Astrocyte (in vitro differentiated cells and primary cell): Measurements from ENCODE around the gene DIP2B.

Source experiments
- EZH2 ChIP-seq: IDR thresholded peaks from 2 replicates; pipeline ENCODE4 v1.6.1; 2012; ENCODE audit warnings: mild to moderate bottlenecking, low read length, inconsistent platforms; ENCODE audit not compliant: insufficient read depth
- TF ChIP-seq, protein P1 (sequence below): IDR thresholded peaks from 2 replicates; pipeline ENCODE4 v1.5.1; 2011; ENCODE audit warnings: low read depth, mild to moderate bottlenecking, inconsistent platforms, low read length, moderate library complexity; ENCODE audit not compliant: insufficient read depth

DNA sequence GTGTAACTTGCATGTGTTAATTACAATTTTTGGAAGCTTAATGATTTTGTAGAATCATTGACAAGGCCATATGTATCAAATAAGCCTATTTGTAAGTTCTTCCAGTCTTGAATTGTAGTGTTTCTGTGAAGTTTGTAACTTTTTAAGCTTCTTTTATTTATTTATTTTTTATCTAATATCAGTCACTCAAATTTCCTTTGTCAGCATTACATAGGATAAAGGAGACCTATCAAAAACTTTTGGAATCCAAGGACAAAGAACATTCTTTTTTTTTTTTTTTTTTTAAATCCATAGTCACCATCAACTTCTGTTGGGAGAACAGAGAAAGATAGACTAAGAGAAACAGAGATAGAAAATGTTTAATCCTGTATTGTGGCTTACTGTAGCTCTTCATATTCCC is 36.4 kb downstream of the DIP2B start:
- TF ChIP-seq, protein P1, sequence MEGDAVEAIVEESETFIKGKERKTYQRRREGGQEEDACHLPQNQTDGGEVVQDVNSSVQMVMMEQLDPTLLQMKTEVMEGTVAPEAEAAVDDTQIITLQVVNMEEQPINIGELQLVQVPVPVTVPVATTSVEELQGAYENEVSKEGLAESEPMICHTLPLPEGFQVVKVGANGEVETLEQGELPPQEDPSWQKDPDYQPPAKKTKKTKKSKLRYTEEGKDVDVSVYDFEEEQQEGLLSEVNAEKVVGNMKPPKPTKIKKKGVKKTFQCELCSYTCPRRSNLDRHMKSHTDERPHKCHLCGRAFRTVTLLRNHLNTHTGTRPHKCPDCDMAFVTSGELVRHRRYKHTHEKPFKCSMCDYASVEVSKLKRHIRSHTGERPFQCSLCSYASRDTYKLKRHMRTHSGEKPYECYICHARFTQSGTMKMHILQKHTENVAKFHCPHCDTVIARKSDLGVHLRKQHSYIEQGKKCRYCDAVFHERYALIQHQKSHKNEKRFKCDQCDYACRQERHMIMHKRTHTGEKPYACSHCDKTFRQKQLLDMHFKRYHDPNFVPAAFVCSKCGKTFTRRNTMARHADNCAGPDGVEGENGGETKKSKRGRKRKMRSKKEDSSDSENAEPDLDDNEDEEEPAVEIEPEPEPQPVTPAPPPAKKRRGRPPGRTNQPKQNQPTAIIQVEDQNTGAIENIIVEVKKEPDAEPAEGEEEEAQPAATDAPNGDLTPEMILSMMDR = no peak
- no peak for TF ChIP-seq EZH2
